KOPT-K1 (cell line): ENCODE data around the gene VPS13C.
"Not testable (repeated sequence)": the region's sequence is repeated elsewhere in the genome, so short reads cannot be mapped to it uniquely, and the experiment has no call there.

Source experiments
- H3K27ac ChIP-seq: fragments of 200-600 bp; sonication (generic); 2 replicates; pipeline ENCODE4 v1.5.1; 2016; ENCODE audit warnings: antibody characterized with exemption, mild to moderate bottlenecking, low read depth, low read length; ENCODE audit not compliant: poor library complexity, severe bottlenecking
- H3K36me3 ChIP-seq: fragments of 200-600 bp; sonication (generic); 2 replicates; pipeline ENCODE4 v1.5.1; 2017; ENCODE audit warnings: antibody characterized with exemption, mild to moderate bottlenecking, low read length, moderate library complexity; ENCODE audit not compliant: insufficient read depth
- H3K9me3 ChIP-seq: fragments of 200-600 bp; sonication (generic); 2 replicates; pipeline ENCODE4 v1.5.1; 2017; ENCODE audit warnings: antibody characterized with exemption, low read length, mild to moderate bottlenecking; ENCODE audit not compliant: insufficient read depth, poor library complexity, severe bottlenecking

Gene VPS13C

DNA sequence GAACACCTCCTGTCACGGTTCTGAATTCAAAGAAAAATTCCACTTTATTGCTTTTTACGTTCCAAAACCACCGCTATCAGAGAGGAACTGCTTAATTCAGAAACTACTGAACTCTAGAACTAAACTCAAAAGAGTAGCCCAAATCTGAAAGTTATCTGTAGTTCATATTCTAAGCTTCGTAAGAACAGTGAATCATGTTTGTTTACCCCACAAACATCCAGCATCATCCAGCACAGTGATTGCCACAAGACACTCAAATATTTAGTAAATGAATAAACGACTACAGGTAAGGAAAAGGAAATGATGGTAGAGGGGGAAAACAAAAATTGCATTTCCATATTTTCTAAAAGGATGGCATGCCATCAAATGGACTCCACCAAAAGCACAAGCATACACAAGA, 32.3 kb downstream of the VPS13C start:
- H3K27ac ChIP-seq, result no peak overlapping the region
- H3K9me3 ChIP-seq, result no peaks in the 10 kb centered on the region
- H3K36me3 ChIP-seq, result peaks cover 76% of the 10 kb centered on the region

DNA sequence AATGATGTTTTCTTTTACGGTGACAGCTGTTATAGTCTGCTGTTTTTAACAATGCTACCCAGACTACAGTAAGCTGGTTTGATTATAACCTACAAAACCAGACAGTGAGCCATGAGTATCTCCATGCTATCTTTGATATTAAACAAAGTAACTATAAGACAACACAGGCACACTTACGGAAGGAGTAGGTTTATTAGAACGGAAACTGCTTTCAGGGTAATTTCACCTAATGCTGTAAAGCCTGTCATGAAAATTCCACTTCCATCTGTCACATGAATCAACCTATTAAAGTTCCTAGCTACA, 33.0 kb downstream of the VPS13C start:
- H3K36me3 ChIP-seq, result peaks cover 79% of the 10 kb centered on the region
- H3K27ac ChIP-seq, result no peak overlapping the region
- H3K9me3 ChIP-seq, result no peaks in the 10 kb centered on the region

DNA sequence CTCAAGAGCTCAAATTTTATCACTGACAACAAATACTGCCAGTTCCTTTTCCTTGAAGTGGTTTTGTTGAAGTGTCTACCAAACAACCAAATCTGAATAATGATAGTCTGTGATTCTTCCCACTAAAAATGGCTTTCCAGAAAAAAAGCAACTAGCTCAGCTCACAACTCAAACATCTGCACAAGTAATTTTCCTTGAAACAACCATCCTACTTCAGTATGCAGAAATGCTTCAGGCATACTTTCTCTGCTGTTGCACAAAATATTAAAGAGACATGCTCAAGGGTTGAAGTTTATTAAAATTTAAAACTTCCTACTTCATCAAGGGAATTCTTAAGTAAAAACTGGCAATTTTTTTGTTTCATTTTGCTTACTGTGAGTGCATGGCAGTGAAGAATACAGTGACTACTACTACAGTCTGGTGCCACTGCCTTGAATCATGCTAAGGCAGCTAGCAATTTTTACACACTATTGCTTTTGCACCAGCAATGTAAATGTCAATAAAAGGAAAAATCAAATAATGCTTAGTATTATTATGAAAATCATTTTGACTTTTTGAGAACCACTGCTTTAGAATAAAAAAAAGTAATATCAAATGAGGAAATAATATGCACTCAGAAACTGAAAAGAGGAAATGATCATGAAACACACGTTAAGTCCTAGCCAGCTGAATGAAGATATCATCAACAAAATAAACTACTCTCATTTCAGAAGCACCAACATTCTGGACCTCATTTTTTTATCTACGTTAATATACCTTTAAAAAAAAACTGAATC, 33.6 kb downstream of the VPS13C start:
- Histone ChIP-seq H3K9me3 (no peaks in the 10 kb centered on the region), H3K36me3 (peaks cover 84% of the 10 kb centered on the region), H3K27ac (no peak overlapping the region)

DNA sequence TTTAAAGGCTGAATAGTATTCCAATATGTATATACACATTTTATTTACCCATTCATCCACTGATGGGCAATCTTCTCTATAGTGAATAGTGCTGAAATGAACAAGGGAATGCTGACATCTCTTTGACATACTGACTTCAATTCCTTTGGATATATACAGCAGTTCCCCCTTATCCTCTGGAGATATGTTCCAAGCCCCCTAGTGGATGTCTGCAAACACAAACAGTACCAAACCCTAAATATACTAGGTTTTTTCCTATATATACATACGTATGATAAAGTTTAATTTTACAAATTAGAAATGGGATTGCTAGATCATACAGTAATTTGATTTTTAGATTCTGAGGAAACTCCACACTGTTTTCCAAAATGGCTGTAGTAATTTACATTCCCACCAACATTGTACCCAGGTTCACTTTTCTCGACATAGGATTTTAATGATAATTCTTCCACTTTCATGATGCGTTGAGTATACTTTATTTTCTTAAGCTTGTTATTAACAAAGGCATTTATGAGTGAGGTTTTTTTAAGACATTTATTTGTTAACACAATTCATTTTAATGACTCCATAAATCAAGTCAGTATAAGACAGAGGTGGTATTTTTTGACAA, 38.2 kb downstream of the VPS13C start:
- peaks cover 66% of the 10 kb centered on the region for H3K36me3 ChIP-seq
- no peak overlapping the region for H3K27ac ChIP-seq
- H3K9me3 ChIP-seq, result peaks cover 13% of the 10 kb centered on the region

DNA sequence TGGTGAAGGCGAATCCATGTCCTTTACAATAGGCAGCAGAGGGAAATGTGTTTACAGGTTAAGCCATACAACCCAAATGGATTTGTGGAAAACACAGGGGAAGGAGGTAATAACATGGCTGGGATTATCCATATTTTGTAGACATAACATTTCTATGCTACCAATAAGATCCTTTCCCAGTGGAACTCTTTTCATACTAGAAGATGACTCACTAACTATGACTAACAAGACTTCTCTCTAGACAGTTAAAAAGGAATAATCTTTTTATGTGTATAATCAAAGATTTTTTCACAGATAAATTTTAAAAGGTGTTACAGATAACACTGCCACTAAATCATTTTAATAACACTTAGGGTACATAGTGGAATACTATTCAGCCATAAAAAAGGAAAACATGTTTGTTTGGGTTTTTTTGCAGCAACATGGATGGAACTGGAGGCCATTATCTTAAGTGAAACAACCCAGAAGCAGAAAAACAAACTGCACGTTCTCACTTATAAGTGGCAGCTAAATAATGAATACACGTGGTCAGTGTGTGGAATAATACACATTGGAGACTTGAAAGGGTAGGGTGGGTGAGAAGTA, 39.6 kb downstream of the VPS13C start:
- Histone ChIP-seq H3K9me3 (peaks cover 13% of the 10 kb centered on the region), H3K27ac (no peak overlapping the region), H3K36me3 (peaks cover 55% of the 10 kb centered on the region)

DNA sequence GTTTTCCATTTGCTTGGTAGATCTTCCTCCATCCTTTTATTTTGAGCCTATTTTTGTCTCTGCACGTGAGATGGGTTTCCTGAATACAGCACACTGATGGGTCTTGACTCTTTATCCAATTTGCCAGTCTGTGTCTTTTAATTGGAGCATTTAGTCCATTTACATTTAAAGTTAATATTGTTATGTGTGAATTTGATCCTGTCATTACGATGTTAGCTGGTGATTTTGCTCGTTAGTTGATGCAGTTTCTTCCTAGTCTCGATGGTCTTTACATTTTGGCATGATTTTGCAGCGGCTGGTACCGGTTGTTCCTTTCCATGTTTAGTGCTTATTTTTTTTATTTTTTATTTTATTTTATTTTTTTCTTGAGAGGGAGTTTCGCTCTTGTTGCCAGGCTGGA, 54.9 kb downstream of the VPS13C start:
- peaks cover 24% of the 10 kb centered on the region for H3K9me3 ChIP-seq
- peaks cover 42% of the 10 kb centered on the region for H3K36me3 ChIP-seq
- H3K27ac ChIP-seq, result not testable (repeated sequence)

DNA sequence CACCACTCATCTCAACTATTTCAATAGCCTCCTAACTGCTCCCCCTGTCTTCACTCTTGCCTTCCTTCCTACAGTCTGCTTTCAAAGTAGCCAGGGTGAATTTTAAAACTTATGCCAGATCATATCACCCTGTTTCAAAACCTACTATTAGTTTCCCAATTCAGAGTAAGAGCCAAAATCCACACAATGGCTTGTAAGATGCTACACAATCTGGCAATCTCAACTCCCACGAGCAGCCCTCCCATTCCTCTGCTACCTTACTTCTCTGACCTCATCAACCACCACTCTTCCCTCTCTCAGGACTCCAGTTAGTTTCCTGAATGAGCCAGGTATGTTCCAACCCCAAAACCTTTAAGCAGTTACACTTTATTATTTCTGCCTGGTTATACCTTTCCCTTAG, 62.5 kb downstream of the VPS13C start:
- H3K36me3 ChIP-seq, result peaks cover 36% of the 10 kb centered on the region
- no peak overlapping the region for H3K27ac ChIP-seq
- H3K9me3 ChIP-seq, result peaks cover 9% of the 10 kb centered on the region

DNA sequence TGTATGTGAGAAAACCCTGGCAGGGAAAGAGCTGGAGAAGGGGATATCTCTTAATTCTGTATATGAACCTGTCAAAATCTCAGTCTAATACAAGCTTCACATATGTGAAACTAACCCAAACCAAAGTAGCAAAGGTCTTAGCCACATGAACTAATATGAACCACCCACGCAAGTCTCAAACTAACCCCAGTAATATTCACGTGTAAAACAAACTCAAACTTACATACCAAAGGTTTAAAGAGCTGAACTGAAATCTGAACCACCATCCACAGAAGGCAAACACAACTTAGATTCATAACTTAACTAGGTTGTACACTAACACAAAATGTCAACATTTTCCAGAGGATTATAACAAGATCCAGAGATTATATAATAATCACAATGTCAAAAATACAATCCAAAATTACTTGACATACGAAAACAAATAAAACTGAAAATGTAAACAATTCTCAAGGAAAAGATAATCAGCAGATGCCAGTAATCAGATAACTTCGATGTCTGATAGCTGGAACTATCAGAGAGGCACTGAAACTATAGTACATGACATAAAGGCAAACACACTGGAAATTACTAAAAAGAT, 64.1 kb downstream of the VPS13C start:
- peaks cover 9% of the 10 kb centered on the region for H3K9me3 ChIP-seq
- H3K27ac ChIP-seq, result no peak overlapping the region
- peaks cover 51% of the 10 kb centered on the region for H3K36me3 ChIP-seq

DNA sequence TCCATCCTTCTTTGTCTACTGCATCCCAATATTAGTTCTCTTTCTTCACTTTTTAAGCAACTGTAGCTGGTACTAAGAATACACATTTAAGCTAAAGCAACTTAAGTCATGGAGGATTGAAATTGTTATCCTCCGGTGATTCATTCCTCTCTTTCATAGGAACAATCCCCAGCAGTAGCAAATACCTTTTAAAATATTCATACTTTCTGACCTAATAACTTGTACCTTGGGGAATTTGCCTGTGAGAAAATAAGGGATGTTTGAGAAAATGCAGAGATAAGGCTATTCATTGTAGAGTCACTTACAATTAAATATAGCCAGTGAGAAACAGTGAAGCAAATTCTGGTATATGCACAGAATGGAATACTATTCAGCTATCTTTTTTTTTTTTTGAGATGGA, 66.0 kb downstream of the VPS13C start:
- Histone ChIP-seq H3K9me3 (peaks cover 9% of the 10 kb centered on the region), H3K27ac (no peak overlapping the region), H3K36me3 (peaks cover 66% of the 10 kb centered on the region)

DNA sequence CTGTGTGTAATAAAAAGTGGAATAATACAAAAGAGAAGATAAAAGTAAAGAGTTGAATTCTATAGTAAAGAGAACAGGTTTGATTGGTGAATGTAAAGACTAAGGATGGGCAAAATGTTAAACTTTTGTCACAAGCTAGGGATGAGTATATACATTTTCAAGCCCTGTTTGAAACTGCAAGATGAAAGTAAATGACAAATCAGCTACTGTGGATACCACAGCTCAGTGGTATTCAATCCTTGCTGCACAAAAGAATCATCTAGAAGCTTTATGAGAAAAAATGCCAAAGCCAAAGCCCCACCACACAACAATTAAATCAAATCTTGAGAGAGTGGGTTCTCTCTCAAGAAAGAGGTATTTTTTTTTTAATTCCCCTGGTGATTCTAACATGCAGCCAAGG, 67.7 kb downstream of the VPS13C start:
- Histone ChIP-seq H3K9me3 (peaks cover 17% of the 10 kb centered on the region), H3K36me3 (peaks cover 77% of the 10 kb centered on the region), H3K27ac (no peak overlapping the region)

DNA sequence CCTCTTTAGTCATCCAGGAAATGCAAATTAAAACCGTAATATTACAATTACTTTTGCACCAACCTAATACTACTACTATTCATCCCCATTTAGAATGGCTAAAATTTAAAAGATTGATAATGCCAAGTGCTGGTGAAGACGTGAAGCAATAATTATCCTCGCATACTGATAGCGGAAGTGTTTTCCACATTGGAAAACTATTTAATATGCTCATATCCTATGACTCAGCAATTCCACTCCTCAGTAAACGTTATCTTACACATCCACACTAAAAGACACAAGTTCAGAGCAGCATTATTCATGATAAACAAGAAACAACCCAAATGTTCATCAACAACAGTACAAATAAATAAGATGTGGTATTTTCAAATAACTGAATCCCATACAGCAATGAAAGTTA, 70.6 kb downstream of the VPS13C start:
- Histone ChIP-seq H3K36me3 (peaks cover 68% of the 10 kb centered on the region), H3K27ac (no peak overlapping the region), H3K9me3 (peaks cover 8% of the 10 kb centered on the region)

DNA sequence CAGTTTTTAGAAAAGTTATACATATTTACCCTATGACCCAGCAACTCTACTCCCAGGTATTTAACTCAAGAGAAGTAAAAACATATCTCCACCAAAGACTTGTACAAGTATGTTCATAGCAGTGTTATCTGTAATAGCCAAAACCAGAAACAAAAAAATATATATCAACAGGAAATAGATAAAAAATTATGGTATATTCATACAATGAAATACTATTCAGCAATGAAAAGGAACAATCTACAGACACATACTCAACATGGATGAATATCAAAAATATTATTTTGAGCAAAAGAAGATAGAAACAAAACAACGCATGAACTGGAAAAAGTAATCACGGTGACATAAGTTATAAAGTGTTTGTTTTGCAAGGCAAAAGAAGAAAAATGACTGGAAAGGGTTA, 72.4 kb downstream of the VPS13C start:
- peaks cover 8% of the 10 kb centered on the region for H3K9me3 ChIP-seq
- no peak overlapping the region for H3K27ac ChIP-seq
- H3K36me3 ChIP-seq, result peaks cover 83% of the 10 kb centered on the region

DNA sequence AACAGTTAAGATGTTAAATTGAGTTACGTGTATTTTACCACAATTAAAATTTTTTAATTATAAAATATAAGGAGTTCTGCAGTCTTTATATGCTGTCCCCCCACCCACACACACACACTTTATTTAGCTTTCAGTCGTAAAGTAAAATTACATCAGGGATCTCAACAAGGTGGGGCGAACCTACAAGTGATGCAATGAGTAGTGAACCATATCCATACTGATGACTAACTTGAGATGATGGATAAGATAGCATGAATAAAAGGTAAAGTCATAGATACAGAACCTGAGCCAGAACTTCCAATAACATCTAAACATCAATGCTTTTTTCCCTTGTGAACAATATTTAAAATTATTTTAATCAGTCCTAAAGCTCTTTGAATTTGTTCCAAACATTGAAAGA, 77.2 kb downstream of the VPS13C start:
- Histone ChIP-seq H3K36me3 (peaks cover 81% of the 10 kb centered on the region), H3K27ac (no peak overlapping the region), H3K9me3 (peaks cover 2% of the 10 kb centered on the region)

DNA sequence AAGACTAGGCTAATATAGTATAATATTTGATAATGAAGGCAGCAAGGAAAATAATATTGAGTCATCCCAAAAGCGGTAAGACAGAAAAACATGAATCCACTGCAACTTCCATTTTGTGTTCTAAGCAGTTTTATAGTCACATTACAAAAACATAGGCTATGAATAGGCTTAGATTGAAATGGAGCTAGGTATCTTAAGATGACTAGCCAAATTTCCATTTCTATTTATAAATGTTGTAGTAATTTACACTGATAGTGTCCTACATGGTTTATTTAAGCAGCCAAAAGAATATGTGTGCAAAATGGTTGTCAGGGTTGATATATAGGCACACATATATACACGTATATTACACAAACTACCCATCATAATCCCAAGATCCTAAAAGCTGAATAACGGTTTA, 82.0 kb downstream of the VPS13C start:
- Histone ChIP-seq H3K36me3 (peaks cover 93% of the 10 kb centered on the region), H3K27ac (no peak overlapping the region), H3K9me3 (no peaks in the 10 kb centered on the region)

DNA sequence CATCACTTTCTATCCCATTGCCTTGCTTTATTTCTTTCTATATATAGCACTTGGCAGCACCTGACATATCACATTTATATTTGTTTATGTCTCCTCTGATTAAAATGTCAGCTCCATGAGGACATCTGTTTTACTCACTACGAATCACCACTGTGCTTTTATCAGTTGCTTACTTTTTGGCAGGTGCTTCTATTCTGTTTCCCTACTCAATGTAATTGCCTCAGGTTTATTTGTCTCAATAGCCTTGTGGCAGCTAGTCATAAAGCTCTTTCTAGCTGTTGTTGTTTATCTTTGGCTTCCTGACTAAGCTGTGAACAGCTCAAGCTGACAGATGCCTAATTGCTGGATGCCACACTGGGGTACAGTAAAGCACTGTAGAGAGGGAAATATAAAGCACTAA, 85.5 kb downstream of the VPS13C start:
- H3K9me3 ChIP-seq, result no peaks in the 10 kb centered on the region
- H3K36me3 ChIP-seq, result peaks cover 97% of the 10 kb centered on the region
- H3K27ac ChIP-seq, result no peak overlapping the region
